ENCODE data around the gene CACNA1H. TPM values are rescaled to one million over a fixed set of nuclear protein-coding genes. Genes with fewer than 3 reads are reported as not detected.

The CACNA1H gene
- total RNA-seq, 6 experiments from 2014 or later, result 0.56 to 14.0 (median 5.0) TPM

- H3K36me3 ChIP-seq, result no peaks in the 10 kb centered on the region
- no peak overlapping the region for H3K27ac ChIP-seq
- ATAC-seq (no peak), DNase-seq (no peak)
- H3K4me1 ChIP-seq, result no peaks in the 10 kb centered on the region
- intact Hi-C loops (cut with DNase I), result no loop called here
- WGBS (ENCODE audit: insufficient coverage, low coverage, low lambda C conversion rate, missing lambda C conversion rate), result 50% methylated on average over 2 of the region's 19 CpGs
- no peaks in the 10 kb centered on the region for H3K27me3 ChIP-seq
- H3K4me3 ChIP-seq, result no peak overlapping the region
- TF ChIP-seq, protein P1, sequence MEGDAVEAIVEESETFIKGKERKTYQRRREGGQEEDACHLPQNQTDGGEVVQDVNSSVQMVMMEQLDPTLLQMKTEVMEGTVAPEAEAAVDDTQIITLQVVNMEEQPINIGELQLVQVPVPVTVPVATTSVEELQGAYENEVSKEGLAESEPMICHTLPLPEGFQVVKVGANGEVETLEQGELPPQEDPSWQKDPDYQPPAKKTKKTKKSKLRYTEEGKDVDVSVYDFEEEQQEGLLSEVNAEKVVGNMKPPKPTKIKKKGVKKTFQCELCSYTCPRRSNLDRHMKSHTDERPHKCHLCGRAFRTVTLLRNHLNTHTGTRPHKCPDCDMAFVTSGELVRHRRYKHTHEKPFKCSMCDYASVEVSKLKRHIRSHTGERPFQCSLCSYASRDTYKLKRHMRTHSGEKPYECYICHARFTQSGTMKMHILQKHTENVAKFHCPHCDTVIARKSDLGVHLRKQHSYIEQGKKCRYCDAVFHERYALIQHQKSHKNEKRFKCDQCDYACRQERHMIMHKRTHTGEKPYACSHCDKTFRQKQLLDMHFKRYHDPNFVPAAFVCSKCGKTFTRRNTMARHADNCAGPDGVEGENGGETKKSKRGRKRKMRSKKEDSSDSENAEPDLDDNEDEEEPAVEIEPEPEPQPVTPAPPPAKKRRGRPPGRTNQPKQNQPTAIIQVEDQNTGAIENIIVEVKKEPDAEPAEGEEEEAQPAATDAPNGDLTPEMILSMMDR (IDR thresholded peaks at IDR 0.05), result no peak
- no peak for TF ChIP-seq POLR2A (IDR thresholded peaks at IDR 0.05)
- no peaks in the 10 kb centered on the region for H3K9me3 ChIP-seq
Observed at GRCh38 chr16:1142911-1143310, 10.0 kb upstream of the CACNA1H start.

- no peak overlapping the region for H3K4me3 ChIP-seq
- no peak for TF ChIP-seq POLR2A (IDR thresholded peaks at IDR 0.05)
- TF ChIP-seq, protein P1 (IDR thresholded peaks at IDR 0.05), result no peak
- 72% methylated on average over 7 of the region's 23 CpGs for WGBS (ENCODE audit: insufficient coverage, low coverage, low lambda C conversion rate, missing lambda C conversion rate)
- no peak overlapping the region for H3K27ac ChIP-seq
- no peaks in the 10 kb centered on the region for H3K27me3 ChIP-seq
- intact Hi-C loops (cut with DNase I), result no loop called here
- H3K36me3 ChIP-seq, result no peaks in the 10 kb centered on the region
- ATAC-seq, result no peak
- no peaks in the 10 kb centered on the region for H3K9me3 ChIP-seq
- no peaks in the 10 kb centered on the region for H3K4me1 ChIP-seq
- DNase-seq, result no peak
Observed at GRCh38 chr16:1143761-1144450, 9.0 kb upstream of the CACNA1H start.

- TF ChIP-seq, protein P1 (IDR thresholded peaks at IDR 0.05), result no peak
- no peak for TF ChIP-seq POLR2A (IDR thresholded peaks at IDR 0.05)
- no peaks in the 10 kb centered on the region for H3K36me3 ChIP-seq
- ATAC-seq (no peak), DNase-seq (no peak)
- no peak overlapping the region for H3K4me3 ChIP-seq
- no peaks in the 10 kb centered on the region for H3K27me3 ChIP-seq
- H3K27ac ChIP-seq, result no peak overlapping the region
- intact Hi-C loops (cut with DNase I), result no loop called here
- no peaks in the 10 kb centered on the region for H3K4me1 ChIP-seq
- 70% methylated on average over 13 of the region's 46 CpGs for WGBS (ENCODE audit: insufficient coverage, low coverage, low lambda C conversion rate, missing lambda C conversion rate)
- no peaks in the 10 kb centered on the region for H3K9me3 ChIP-seq
Observed at GRCh38 chr16:1144476-1145382, 8.2 kb upstream of the CACNA1H start.

DNA sequence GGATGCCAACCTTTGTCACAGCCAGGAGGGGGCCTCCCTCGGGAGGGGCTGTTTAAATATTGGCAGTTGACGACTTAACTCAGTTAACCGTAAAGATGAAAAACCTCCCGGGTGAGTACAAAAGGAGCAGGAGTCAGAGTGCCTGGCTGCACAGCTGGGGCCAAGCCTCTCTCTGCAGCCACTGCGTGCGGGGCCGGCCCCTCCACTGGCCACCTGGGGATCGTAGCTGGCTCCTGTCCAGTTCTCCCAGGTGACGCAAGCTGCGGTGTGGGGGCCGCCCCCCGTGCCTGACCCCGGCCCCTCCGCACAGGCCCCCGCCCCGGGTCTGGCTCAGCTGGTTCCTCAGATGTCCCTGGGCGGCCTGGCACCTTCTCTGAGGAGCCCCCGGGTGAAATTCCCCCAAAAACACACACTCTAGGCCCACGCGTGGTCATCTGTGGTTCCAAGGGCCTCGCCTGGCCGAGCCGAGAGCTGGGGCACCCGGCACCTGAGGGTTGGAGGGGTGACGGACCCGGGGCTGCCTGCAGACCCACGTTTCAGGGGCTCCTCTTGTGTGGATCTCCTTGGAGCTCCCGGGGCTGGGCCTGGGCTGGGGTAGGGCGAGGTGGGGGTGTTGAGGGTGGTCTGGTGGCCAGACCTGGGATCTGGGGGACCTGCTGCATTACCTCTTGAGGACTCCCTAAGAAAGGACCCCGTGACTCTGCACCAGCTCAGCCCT is 7.4 kb upstream of the CACNA1H start:
- Histone ChIP-seq H3K9me3 (no peaks in the 10 kb centered on the region), H3K4me3 (no peak overlapping the region), H3K27me3 (no peaks in the 10 kb centered on the region), H3K4me1 (no peaks in the 10 kb centered on the region), H3K27ac (no peak overlapping the region), H3K36me3 (no peaks in the 10 kb centered on the region)
- TF ChIP-seq, protein P1 (IDR thresholded peaks at IDR 0.05), result no peak
- TF ChIP-seq POLR2A (IDR thresholded peaks at IDR 0.05), result no peak
- intact Hi-C loops (cut with DNase I), result no loop called here
- no CpG with 5 or more reads among the region's 30 CpGs for WGBS (ENCODE audit: insufficient coverage, low coverage, low lambda C conversion rate, missing lambda C conversion rate)
- DNase-seq, result no peak
- ATAC-seq, result no peak

All from right lobe of liver (tissue), 6 donors.